Measurements from ENCODE around the gene FKBP1C.
"Not testable (repeated sequence)": the region's sequence is repeated elsewhere in the genome, so short reads cannot be mapped to it uniquely, and the experiment has no call there.

FKBP1C gene

DNA sequence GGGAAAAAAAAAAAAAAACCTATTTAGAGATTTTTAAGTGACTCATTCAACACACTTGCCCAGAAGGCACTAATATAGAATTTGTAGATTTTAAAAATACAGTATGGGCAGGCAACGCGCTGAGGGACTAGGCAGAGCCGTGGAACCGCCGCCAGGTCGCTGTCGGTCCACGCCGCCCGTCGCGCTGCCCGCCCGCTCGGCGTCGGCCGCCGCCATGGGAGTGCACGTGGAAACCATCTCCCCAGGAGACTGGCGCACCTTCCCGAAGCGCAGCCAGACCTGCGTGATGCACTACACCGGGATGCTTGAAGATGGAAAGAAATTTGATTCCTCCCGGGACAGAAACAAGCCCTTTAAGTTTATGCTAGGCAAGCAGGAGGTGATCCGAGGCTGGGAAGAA is at the start of gene FKBP1C:
FKBP1C (plus strand) TSS at position 127 of the 400 bp plus-strand sequence.
- DNase-seq, result not testable (repeated sequence)

GRCh38 chr6:63164047-63164803 is 47.0 kb upstream of the FKBP1C start:
- DNase-seq, result not testable (repeated sequence)

DNA sequence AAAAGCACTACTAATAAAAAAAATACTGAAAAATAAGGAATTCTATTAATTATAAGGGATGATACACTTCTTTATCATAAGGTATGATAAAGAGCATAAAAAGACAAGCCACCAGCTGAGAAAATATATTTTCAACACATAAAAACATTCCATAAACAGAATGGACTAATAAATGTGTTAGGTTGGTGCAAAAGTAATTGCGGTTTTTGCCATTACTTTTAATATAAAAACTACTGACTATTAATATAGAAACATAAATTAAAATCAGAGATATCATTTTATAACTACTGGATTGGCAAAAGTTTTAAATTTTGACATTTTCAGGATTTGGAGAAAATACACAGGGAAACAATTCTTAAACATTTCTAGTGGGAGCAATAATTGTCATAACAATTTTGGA is 37.1 kb upstream of the FKBP1C start:
- DNase-seq, result no peak

DNA sequence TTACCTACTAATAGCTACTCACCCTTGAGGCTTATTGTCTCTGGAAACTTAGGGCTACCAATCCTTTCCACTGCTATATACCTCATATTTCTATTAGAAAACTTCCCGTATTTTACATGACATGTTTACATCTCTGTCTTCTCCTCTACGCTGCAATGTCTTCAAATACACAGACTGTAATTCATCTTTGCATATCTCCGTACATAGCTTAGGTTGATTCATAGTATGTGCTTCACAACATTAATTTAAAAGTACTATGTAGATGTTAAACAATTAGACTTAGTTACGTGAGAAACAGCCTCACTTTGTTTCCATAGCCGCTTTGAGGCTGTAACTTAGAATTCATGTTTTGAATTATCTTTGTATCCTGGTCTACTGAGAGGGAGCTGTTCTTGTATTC is 35.1 kb upstream of the FKBP1C start:
- no peak for DNase-seq

- DNase-seq, result no peak
Observed at GRCh38 chr6:63180367-63180766, 30.9 kb upstream of the FKBP1C start.

- no peak for DNase-seq
Observed at GRCh38 chr6:63186970-63187369, 24.3 kb upstream of the FKBP1C start.

DNA sequence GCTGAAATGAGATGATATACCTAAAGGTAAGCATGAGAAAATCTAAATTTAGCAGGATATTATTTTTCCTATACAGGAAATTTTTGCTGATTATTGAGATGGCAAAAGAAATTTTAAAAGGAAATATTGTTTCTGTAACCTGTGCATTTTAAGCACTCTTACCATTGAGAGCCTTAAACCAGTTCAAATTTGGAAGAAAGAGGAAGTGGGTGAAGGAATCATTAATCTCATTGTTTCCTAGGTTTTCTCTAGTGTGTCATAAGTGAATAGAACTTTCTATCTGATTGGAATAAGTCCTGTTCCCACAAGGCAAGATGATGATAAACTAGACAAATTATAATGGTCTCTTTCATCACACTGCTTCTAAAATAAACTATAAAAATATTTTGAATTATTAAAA is 22.4 kb upstream of the FKBP1C start:
- DNase-seq, result no peak

- no peak for DNase-seq
Observed at GRCh38 chr6:63193324-63193723, 17.9 kb upstream of the FKBP1C start.

GRCh38 chr6:63197741-63198140 is 13.5 kb upstream of the FKBP1C start:
- no peak for DNase-seq

- no peak for DNase-seq
Observed at GRCh38 chr6:63213325-63213724, 2.1 kb downstream of the FKBP1C start.

- DNase-seq, result no peak
Observed at GRCh38 chr6:63214816-63215215, 3.5 kb downstream of the FKBP1C start.

DNA sequence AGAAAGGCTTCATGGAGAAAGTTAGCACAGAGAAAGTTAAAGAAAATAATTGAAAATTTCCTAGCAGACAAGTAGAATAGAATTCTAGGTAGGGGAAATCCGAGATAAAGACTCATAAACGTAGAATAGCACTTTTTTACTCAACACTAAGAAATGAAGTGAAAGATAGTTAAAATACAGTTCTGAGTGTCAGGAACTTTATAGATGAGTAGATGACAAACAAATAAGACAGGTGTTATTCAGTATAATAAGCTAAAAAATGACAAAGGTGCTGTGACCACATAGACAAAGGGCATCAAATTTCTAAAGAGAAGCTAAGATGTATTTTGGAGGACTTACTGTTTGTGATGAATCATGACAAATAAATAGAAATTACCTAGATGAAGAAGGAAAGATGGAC is 12.9 kb downstream of the FKBP1C start:
- DNase-seq, result no peak

DNA sequence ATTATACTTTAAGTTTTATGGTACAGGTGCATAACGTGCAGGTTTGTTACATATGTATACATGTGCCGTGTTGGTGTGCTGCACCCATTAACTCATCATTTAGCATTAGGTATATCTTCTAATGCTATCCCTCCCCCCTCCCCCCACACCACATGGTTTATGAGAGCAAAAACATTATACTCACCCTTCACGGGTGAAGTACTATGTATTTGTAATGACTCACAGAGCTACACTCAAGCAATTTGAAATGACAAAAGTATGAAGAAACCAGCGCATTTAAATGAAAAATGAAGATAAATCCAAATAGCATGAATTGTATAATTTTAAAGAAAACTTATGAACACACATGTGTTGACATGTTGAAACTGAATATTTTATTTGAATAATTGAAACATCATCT is 14.7 kb downstream of the FKBP1C start:
- DNase-seq, result not testable (repeated sequence)

DNA sequence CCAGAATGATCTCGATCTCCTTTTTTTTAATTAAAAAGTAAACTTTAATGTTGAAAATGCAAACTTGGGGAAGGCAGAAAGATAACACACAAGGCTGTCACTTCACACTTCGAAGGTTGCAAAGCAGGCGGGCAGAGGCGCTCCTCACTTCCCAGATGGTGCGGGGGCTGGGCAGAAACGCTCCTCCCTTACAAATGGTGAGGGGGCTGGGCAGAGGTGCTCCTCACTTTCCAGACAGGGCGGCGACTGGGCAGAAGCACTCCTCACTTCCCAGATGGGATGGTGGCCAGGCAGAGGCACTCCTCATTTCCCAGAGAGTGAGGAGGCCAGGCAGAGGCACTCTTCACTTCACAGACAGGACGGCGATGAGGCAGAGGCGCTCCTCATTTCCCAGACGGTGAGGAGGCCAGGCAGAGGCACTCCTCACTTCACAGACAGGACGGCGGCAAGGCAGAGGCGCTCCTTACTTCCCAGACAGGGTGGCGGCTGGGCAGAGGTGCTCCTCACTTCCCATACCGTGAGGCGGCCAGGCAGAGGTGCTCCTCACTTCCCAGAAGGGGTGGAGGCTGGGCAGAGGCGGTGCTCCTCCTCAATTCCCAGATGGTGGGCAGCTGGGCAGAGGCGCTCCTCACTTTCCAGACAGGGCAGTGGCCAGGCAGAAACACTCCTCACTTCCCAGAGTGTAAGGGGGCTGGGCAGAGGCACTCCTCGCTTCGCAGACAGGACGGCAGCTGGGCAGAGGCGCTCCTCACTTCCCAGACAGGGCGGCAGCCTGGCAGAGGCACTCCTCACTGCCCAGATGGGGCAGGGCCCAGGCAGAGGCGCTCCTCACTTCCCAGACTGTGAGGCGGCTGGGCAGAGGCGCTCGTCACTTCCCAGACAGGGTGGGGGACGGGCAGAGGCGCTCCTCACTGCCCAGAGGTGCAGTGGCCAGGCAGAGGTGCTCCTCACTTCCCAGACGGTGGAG is 16.9 kb downstream of the FKBP1C start:
- not testable (repeated sequence) for DNase-seq

DNA sequence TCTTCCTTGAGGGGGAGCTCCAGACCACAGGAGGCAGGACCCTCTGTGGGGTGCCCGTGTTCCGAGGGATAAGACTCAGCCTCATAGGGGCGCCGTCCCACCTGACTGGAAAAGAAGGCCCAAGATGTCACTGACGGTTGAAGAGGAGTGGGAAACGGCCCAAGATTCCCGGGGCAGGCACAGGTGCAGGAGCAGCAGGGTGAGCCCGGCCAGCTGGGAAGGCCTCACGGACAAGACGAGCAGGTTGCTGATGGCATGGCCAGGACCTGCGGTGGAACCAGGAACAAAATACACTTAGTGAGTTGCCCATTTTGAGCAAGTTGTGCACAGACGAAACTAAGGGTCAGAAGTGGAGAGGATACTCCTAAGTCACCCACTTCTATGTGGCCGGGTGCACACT is 18.8 kb downstream of the FKBP1C start:
- DNase-seq, result not testable (repeated sequence)

- DNase-seq, result not testable (repeated sequence)
Observed at GRCh38 chr6:63230511-63230910, 19.2 kb downstream of the FKBP1C start.

GRCh38 chr6:63236398-63236817 is 25.1 kb downstream of the FKBP1C start:
- DNase-seq, result no peak

- no peak for DNase-seq
Observed at GRCh38 chr6:63245420-63245819, 34.2 kb downstream of the FKBP1C start.

GRCh38 chr6:63245909-63246308 is 34.6 kb downstream of the FKBP1C start:
- DNase-seq, result no peak

GRCh38 chr6:63246581-63246980 is 35.3 kb downstream of the FKBP1C start:
- DNase-seq, result no peak

DNA sequence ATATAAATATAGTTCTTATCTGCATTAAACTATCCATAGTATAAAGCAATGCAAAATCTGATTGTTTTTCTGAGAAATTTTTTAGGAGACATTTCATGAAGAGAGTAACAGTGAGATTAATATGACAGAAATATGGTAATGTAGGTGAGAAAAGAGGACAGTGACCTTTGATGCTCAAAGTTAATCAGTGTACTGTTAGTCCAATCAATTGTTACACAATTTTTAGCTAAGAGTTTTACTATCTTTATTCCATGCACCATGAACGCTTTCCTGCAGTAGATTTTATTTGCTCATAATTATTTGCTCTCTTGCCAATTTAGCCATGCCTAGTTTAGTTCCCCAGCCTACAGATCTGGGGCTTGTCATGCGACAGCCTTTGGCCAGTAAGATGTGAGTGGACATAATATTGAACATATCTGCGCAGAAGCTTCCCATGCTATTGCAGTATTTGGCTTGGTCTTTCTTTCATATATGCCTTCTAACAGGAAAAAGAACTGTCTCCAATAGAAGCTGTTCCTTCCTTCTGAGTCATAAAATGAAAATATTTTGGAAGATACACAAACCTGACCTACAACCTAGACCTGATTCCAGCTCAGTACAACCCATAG is 38.7 kb downstream of the FKBP1C start:
- DNase-seq, result no peak

DNA sequence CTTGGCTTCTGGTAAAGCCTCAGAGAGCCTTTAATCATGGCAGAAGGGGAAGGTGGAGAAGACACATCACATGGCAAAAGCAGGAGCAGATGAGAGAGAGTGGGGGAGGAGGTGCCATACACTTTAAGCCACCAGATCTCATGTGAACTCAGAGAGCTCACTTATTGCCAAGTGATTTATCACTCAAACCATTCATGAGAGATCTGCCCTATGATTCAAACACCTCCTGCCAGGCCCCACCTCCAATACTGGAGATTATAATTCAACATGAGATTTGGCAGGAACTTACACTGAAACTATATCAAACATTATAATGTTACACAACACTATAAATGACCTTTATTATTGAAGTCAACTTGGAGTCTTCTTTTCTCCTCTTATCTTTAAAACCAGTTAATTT is 47.9 kb downstream of the FKBP1C start:
- no peak for DNase-seq

DNA sequence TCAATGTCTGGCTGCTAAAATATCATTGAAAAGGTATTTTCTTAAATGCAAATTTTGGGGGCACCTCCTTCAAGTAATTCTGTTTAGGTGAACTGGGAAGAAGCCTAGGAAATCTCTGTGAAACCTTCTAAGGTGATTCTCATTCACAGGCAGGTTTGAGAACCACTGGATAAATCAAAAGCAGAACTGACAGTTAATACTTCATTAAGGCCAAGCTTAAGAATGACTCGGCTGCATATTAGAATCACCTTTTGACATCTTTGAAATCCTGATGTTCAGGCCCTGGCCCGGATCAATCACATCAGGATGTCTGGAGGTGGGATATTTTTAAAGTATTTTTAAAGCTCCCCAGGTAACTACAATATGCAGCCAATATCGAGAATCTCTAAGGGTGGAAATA is 50.6 kb downstream of the FKBP1C start:
- no peak for DNase-seq
